Thyroid gland (tissue), 4 donors: ENCODE measurements around the gene PSPN.

Source experiments
- CTCF ChIP-seq, 6 experiments: fragments of 200-600 bp in 3 of 6; fragments of 450-650 bp in 3 of 6; sonication (generic) in 3 of 6; IDR thresholded peaks; one replicate each; pipeline ENCODE4 v1.5.1; 2016 to 2019; ENCODE audit warnings: antibody characterized with exemption in 6 of 6, mild to moderate bottlenecking in 2 of 6, inconsistent platforms in 1 of 6, moderate library complexity in 1 of 6
- POLR2A ChIP-seq, 2 donors: fragments of 450-650 bp; IDR thresholded peaks; one replicate each; pipeline ENCODE4 v1.6.1; 2017; ENCODE audit warnings: antibody characterized with exemption in 2 of 2, mild to moderate bottlenecking in 2 of 2, moderate library complexity in 1 of 2

GRCh38 chr19:6417713-6418561 is 42.2 kb upstream of the PSPN start:
- TF ChIP-seq CTCF (IDR thresholded peaks at IDR 0.05), result peak in 1 of 6 experiments; percentile 28
- no peak for TF ChIP-seq POLR2A (IDR thresholded peaks at IDR 0.05)
